Adipocyte (in vitro differentiated cells): Measurements from ENCODE around the gene TTC36.

Source experiments
- DNase-seq: peaks from one replicate; pipeline ENCODE4 v3.0.0-alpha.2; 2015; ENCODE audit warnings: low read depth
- H3K27me3 ChIP-seq: replicated peaks from 2 replicates; pipeline ENCODE4 v1.7.0; 2013; ENCODE audit warnings: mild to moderate bottlenecking, low read length, moderate library complexity; ENCODE audit not compliant: control insufficient read depth, insufficient read depth
- H3K36me3 ChIP-seq: 2 replicates; pipeline ENCODE4 v1.7.0; 2013; ENCODE audit warnings: low read length, mild to moderate bottlenecking, moderate library complexity; ENCODE audit not compliant: control insufficient read depth, insufficient read depth, severe bottlenecking
- H3K4me1 ChIP-seq: 2 replicates; pipeline ENCODE4 v1.7.0; 2013; ENCODE audit warnings: mild to moderate bottlenecking, low read length, moderate library complexity; ENCODE audit not compliant: control insufficient read depth, insufficient read depth
- H3K4me3 ChIP-seq: 2 replicates; pipeline ENCODE4 v1.7.0; 2013; ENCODE audit warnings: mild to moderate bottlenecking, low read length, moderate library complexity
- H3K9ac ChIP-seq: 2 replicates; pipeline ENCODE4 v1.7.0; 2013; ENCODE audit warnings: mild to moderate bottlenecking, low read length, moderate library complexity
- H3K9me3 ChIP-seq: 2 replicates; pipeline ENCODE4 v1.7.0; 2013; ENCODE audit warnings: mild to moderate bottlenecking, low read length, moderate library complexity; ENCODE audit not compliant: control insufficient read depth

TTC36 gene

DNA sequence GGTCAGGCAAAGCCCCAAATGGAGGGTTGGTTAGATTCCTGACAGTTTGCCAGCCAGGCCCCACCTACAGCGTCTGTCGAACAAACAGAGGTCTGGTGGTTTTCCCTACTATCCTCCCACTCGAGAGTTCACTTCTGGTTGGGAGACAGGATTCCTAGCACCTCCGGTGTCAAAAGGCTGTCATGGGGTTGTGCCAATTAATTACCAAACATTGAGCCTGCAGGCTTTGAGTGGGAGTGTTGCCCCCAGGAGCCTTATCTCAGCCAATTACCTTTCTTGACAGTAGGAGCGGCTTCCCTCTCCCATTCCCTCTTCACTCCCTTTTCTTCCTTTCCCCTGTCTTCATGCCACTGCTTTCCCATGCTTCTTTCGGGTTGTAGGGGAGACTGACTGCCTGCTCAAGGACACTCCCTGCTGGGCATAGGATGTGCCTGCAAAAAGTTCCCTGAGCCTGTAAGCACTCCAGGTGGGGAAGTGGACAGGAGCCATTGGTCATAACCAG, 4.7 kb upstream of the TTC36 start:
- H3K9me3 ChIP-seq = no peaks in the 10 kb centered on the region
- H3K36me3 ChIP-seq = peaks cover 65% of the 10 kb centered on the region
- no peak overlapping the region for H3K9ac ChIP-seq
- DNase-seq = peak; percentile 33
- H3K4me3 ChIP-seq = no peak overlapping the region
- no peaks in the 10 kb centered on the region for H3K27me3 ChIP-seq
- H3K4me1 ChIP-seq = peaks cover 19% of the 10 kb centered on the region

- no peak for DNase-seq
- Histone ChIP-seq H3K27me3 (no peaks in the 10 kb centered on the region), H3K9me3 (no peaks in the 10 kb centered on the region), H3K9ac (no peak overlapping the region), H3K4me1 (peaks cover 19% of the 10 kb centered on the region), H3K4me3 (no peak overlapping the region), H3K36me3 (peaks cover 53% of the 10 kb centered on the region)
These were observed 2.9 kb upstream of the TTC36 start for GRCh38 chr11:118524356-118524755.

DNA sequence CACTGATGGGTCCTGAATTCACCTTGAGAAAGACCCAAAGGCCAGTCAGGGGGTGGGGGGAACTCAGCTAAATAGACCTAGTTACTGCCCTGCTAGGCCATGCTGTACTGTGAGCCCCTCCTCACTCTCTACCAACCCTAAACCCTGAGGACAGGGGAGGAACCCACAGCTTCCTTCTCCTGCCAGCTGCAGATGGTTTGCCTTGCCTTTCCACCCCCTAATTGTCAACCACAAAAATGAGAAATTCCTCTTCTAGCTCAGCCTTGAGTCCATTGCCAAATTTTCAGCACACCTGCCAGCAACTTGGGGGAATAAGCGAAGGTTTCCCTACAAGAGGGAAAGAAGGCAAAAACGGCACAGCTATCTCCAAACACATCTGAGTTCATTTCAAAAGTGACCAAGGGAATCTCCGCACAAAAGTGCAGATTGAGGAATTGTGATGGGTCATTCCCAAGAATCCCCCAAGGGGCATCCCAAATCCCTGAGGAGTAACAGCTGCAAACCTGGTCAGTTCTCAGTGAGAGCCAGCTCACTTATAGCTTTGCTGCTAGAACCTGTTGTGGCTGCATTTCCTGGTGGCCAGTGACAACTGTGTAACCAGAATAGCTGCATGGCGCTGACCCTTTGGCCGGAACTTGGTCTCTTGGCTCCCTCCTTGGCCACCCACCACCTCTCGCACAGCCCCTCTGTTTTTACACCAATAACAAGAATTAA, 2.4 kb upstream of the TTC36 start:
- Histone ChIP-seq H3K4me1 (peaks cover 19% of the 10 kb centered on the region), H3K36me3 (peaks cover 48% of the 10 kb centered on the region), H3K27me3 (no peaks in the 10 kb centered on the region), H3K9ac (no peak overlapping the region), H3K4me3 (no peak overlapping the region), H3K9me3 (no peaks in the 10 kb centered on the region)
- DNase-seq = no peak

DNA sequence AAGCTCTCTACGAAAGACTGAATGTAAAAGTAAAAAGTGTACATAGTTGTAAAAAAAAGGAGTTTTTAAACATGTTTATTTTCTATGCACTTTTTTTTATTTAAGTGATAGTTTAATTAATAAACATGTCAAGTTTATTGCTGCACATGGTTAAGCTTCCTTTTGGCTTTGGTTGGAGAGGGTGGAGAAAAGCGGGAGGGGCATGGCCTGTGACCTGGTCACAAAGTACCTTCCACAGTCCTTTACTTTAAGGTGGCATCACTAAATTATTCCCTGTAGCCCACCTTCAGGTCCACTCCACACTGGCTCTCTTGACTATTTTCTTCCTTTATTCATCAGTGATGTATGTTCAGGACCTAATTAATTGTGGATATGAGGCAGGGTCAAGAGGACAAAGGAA, 586 bp upstream of the TTC36 start:
- Histone ChIP-seq H3K4me1 (peaks cover 22% of the 10 kb centered on the region), H3K9ac (no peak overlapping the region), H3K36me3 (peaks cover 30% of the 10 kb centered on the region), H3K9me3 (no peaks in the 10 kb centered on the region), H3K27me3 (no peaks in the 10 kb centered on the region), H3K4me3 (no peak overlapping the region)
- no peak for DNase-seq

- Histone ChIP-seq H3K36me3 (peaks cover 13% of the 10 kb centered on the region), H3K9ac (no peak overlapping the region), H3K4me3 (no peak overlapping the region), H3K27me3 (no peaks in the 10 kb centered on the region), H3K4me1 (peaks cover 18% of the 10 kb centered on the region), H3K9me3 (no peaks in the 10 kb centered on the region)
- no peak for DNase-seq
These were observed 1.2 kb downstream of the TTC36 start for GRCh38 chr11:118528511-118528910.

- DNase-seq = no peak
These were observed 2.4 kb downstream of the TTC36 start for GRCh38 chr11:118529584-118530175.

DNA sequence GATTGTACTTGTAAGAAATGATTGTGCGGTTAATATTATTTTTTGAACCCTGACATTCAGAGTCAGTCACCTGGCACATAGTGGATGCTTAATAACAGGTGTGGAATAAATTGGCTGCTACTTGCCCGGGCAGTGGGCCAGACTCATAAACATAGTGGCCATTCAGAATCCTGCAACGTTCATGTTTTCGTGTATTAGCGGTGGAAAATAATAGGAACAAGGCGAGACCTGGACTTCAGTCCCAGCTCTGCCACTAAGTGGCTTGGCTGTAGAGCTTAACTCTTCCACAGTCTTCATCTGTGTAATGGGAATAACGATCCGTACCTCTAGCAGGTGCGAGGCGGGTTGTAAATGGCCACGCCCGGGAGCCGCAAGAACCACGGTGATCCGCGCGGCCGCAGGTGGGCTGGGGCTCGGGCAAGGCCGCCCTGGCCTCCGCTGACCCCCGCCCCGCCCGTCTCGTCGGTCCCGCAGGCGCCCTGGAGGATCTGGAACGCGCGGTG, 3.0 kb downstream of the TTC36 start:
- Histone ChIP-seq H3K9me3 (no peaks in the 10 kb centered on the region), H3K9ac (peak overlapping the region; percentile 66), H3K4me1 (peaks cover 18% of the 10 kb centered on the region), H3K36me3 (no peaks in the 10 kb centered on the region), H3K4me3 (peak overlapping the region; percentile 79), H3K27me3 (no peaks in the 10 kb centered on the region)
- no peak for DNase-seq

More at GRCh38 chr11:118529584-118530175, 2.4 kb downstream of the TTC36 start:
- H3K4me1 ChIP-seq = peaks cover 18% of the 10 kb centered on the region
- no peaks in the 10 kb centered on the region for H3K27me3 ChIP-seq
- H3K9ac ChIP-seq = no peak overlapping the region
- H3K9me3 ChIP-seq = no peaks in the 10 kb centered on the region
- H3K4me3 ChIP-seq = peak overlapping the region; percentile 79
- peaks cover 2% of the 10 kb centered on the region for H3K36me3 ChIP-seq

DNA sequence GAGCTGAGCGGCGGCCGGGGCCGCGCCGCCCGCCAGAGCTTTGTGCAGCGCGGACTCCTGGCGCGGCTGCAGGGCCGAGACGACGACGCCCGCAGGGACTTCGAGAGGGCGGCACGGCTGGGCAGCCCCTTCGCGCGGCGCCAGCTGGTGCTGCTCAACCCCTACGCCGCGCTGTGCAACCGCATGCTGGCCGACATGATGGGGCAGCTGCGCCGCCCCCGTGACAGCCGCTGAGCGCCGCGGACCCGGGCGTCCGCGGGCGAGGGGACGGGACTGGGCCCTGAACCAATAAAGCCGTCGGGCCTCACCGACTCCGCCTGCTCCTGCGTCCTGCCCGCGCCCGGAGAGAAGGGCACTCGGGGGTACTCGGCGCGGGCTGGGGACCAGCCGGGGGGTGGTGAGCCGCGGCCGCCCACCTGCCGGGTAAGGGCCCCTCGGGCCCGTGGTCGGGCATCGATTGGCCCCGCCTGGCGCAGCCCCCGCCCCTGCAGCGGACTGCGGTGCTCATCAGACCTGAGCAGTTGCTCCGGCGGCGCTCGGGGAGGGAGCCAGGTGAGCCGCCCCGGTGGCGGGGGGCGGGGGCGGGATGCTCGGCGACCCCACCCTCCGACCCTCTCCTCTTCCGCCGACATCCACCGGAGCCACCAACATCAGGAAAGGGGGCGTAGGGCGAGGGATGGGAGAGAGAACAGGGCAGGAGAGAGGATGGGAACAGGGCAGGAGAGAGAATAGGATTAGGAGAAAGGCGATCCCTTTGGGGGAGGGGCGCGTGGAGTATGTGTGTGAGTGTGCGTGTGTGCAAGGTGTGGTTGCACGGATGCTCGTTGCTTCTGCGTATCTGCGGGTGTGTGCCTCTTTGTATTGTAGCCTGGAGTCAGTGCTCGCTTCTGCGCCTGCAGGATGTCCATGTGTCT, 3.7 kb downstream of the TTC36 start, which contains the start of gene TMEM25:
TSS of gene TMEM25 (plus strand) at position 510 of the 914 bp plus-strand sequence. CDS start 610 bp downstream, outside the sequence.
- Histone ChIP-seq H3K27me3 (no peaks in the 10 kb centered on the region), H3K9ac (peak within 1 kb of the TSS; percentile 66)
- peak; percentile 75 for DNase-seq

DNA sequence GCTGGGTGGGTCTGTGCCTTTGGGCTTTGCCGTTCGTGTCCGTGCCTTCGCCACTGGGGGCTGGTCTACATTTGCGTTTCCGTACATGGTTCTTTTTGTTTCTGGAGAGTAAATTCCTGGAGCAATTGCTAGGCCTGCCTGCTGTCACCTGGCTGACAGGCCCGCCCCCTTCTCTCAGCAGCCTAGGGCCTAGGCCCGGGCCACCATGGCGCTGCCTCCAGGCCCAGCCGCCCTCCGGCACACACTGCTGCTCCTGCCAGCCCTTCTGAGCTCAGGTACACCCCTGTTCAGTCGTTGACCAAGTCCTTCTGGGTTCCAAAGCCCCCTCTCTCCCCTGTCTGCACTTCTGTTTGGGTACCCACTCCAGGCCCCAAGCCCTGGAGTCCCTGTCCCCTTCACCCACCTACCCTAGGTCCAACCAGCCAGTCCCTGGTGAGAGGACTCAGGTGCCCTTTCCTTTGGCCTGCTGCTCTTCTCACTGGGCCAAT, 4.4 kb downstream of the TTC36 start:
- Histone ChIP-seq H3K9ac (no peak overlapping the region), H3K36me3 (no peaks in the 10 kb centered on the region), H3K27me3 (no peaks in the 10 kb centered on the region), H3K9me3 (no peaks in the 10 kb centered on the region), H3K4me3 (peak overlapping the region; percentile 79), H3K4me1 (peaks cover 10% of the 10 kb centered on the region)
- DNase-seq = no peak

More for the DNA sequence above, 3.7 kb downstream of the TTC36 start, which contains the start of gene TMEM25:
- no peaks in the 10 kb centered on the region for H3K9me3 ChIP-seq
- H3K4me3 ChIP-seq = peak within 1 kb of the TSS; percentile 79
- H3K36me3 ChIP-seq = no peaks in the 10 kb centered on the region
- H3K4me1 ChIP-seq = peaks cover 17% of the 10 kb centered on the region

DNA sequence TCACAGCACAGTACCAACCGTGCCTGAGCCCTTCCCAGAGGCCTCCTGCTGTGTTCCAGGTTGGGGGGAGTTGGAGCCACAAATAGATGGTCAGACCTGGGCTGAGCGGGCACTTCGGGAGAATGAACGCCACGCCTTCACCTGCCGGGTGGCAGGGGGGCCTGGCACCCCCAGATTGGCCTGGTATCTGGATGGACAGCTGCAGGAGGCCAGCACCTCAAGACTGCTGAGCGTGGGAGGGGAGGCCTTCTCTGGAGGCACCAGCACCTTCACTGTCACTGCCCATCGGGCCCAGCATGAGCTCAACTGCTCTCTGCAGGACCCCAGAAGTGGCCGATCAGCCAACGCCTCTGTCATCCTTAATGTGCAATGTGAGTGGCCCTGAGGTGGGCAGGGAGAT, 4.8 kb downstream of the TTC36 start:
- H3K9ac ChIP-seq = no peak overlapping the region
- H3K36me3 ChIP-seq = no peaks in the 10 kb centered on the region
- no peaks in the 10 kb centered on the region for H3K27me3 ChIP-seq
- no peak overlapping the region for H3K4me3 ChIP-seq
- peaks cover 5% of the 10 kb centered on the region for H3K4me1 ChIP-seq
- H3K9me3 ChIP-seq = no peaks in the 10 kb centered on the region
- no peak for DNase-seq
